ENCODE results near the gene FANCC. TPM values are rescaled to one million over a fixed set of nuclear protein-coding genes. Genes with fewer than 3 reads are reported as not detected.

FANCC gene
- total RNA-seq, 2 experiments from 2014 or later = 5.7 to 6.3 TPM

DNA sequence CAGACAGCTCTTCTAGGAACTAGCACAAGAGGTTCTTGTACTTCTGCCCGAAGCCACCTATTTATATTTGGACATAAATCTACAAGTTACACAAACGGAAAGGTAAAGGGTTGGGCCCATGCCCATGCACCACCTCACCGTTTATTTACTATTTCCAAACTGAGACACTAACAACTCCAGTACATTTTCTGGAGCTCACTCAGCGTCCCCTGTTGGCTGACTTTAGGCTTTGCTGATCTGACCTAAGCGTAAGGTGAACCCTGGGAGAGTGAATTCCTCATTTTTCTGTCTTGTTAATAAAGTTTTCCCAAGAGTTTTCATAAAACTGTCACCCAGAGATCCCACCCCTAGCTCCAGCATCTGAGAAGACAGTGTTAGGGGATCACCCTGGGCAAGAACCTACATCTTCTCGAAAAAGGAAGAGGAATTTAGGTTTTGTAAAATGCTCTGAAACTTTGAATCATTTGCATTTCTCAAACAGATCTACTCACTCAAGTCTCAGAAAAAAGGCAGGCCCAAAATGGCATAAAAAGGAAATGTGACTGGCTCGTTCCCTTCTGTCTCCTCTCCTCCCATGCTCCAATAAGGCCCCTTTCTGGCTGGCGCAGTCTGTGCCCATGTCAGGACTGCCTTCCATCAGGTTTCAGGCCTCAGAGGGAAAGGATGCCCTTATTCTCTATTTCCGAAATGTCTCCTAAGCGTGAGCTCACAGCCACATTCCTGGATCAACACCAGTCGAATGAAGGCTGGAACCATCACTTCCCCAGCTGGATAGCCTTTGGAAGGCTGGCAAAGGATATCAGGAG is 201.3 kb downstream of the FANCC start:
- no peaks in the 10 kb centered on the region for H3K27me3 ChIP-seq (ENCODE audit: control insufficient read depth in 1 of 2, insufficient read depth in 2 of 2, low read length in 2 of 2)
- intact Hi-C loops (cut with DNase I, micrococcal nuclease) = no loop called here
- no peaks in the 10 kb centered on the region for H3K9me3 ChIP-seq (ENCODE audit: control insufficient read depth in 1 of 2, insufficient read depth in 1 of 2, low read length in 2 of 2)
- DNase-seq (no peak), ATAC-seq (ENCODE audit: poor library complexity) (no peak)
- Mint-ChIP-seq H3K4me1 (ENCODE audit: low read depth) (no peaks in the 10 kb centered on the region), H3K4me3 (no peak overlapping the region), H3K27me3 (no peaks in the 10 kb centered on the region), H3K36me3 (ENCODE audit: low read depth) (peaks cover 4% of the 10 kb centered on the region), H3K9me3 (no peaks in the 10 kb centered on the region), H3K27ac (no peak overlapping the region)
- no peak overlapping the region for H3K27ac ChIP-seq (ENCODE audit: low read depth in 1 of 2, low read length in 2 of 2)
- CTCF ChIA-PET = interaction anchor here (1.1 kb wide), 1 partner anchor 347 kb away, joined by 3 read pairs; no protein-coding TSS in a partner anchor
- H3K36me3 ChIP-seq (ENCODE audit: insufficient read depth, low read length) = no peaks in the 10 kb centered on the region
- POLR2A ChIA-PET = no interaction called here
- H3K4me3 ChIP-seq (ENCODE audit: low read length) = no peak overlapping the region
- TF ChIP-seq, protein P1, sequence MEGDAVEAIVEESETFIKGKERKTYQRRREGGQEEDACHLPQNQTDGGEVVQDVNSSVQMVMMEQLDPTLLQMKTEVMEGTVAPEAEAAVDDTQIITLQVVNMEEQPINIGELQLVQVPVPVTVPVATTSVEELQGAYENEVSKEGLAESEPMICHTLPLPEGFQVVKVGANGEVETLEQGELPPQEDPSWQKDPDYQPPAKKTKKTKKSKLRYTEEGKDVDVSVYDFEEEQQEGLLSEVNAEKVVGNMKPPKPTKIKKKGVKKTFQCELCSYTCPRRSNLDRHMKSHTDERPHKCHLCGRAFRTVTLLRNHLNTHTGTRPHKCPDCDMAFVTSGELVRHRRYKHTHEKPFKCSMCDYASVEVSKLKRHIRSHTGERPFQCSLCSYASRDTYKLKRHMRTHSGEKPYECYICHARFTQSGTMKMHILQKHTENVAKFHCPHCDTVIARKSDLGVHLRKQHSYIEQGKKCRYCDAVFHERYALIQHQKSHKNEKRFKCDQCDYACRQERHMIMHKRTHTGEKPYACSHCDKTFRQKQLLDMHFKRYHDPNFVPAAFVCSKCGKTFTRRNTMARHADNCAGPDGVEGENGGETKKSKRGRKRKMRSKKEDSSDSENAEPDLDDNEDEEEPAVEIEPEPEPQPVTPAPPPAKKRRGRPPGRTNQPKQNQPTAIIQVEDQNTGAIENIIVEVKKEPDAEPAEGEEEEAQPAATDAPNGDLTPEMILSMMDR (IDR thresholded peaks at IDR 0.05) = no peak
- no peaks in the 10 kb centered on the region for H3K4me1 ChIP-seq (ENCODE audit: insufficient read depth, low read length)

DNA sequence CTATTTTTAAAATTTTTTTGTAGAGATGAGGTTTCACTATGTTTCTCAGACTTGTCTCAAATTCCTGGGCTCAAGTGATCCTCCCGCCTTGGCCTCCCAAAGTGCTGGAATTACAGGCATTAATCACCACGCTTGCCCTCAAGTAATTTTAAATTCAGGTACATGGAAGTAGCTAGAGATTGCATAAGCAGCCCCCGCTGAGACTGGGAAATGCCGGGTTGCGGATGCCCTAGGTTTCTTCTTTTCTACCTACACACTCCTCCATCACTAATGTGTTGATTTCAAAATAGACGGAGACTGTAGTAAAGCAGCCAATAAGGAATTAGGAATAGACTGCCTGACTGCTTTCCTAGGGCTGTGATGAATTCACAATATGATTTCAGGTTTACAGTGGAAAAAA is 202.4 kb downstream of the FANCC start:
- Mint-ChIP-seq H3K27ac (no peak overlapping the region), H3K9me3 (no peaks in the 10 kb centered on the region), H3K36me3 (ENCODE audit: low read depth) (peaks cover 4% of the 10 kb centered on the region), H3K4me1 (ENCODE audit: low read depth) (no peaks in the 10 kb centered on the region), H3K27me3 (no peaks in the 10 kb centered on the region), H3K4me3 (no peak overlapping the region)
- no peaks in the 10 kb centered on the region for H3K9me3 ChIP-seq (ENCODE audit: control insufficient read depth in 1 of 2, insufficient read depth in 1 of 2, low read length in 2 of 2)
- DNase-seq (no peak), ATAC-seq (ENCODE audit: poor library complexity) (no peak)
- no peaks in the 10 kb centered on the region for H3K36me3 ChIP-seq (ENCODE audit: insufficient read depth, low read length)
- intact Hi-C loops (cut with DNase I, micrococcal nuclease) = no loop called here
- no peak overlapping the region for H3K4me3 ChIP-seq (ENCODE audit: low read length)
- no peaks in the 10 kb centered on the region for H3K27me3 ChIP-seq (ENCODE audit: control insufficient read depth in 1 of 2, insufficient read depth in 2 of 2, low read length in 2 of 2)
- no peak overlapping the region for H3K27ac ChIP-seq (ENCODE audit: low read depth in 1 of 2, low read length in 2 of 2)
- H3K4me1 ChIP-seq (ENCODE audit: insufficient read depth, low read length) = no peaks in the 10 kb centered on the region
- TF ChIP-seq, protein P1 (IDR thresholded peaks at IDR 0.05) = no peak
- POLR2A ChIA-PET = no interaction called here
- CTCF ChIA-PET = no interaction called here

DNA sequence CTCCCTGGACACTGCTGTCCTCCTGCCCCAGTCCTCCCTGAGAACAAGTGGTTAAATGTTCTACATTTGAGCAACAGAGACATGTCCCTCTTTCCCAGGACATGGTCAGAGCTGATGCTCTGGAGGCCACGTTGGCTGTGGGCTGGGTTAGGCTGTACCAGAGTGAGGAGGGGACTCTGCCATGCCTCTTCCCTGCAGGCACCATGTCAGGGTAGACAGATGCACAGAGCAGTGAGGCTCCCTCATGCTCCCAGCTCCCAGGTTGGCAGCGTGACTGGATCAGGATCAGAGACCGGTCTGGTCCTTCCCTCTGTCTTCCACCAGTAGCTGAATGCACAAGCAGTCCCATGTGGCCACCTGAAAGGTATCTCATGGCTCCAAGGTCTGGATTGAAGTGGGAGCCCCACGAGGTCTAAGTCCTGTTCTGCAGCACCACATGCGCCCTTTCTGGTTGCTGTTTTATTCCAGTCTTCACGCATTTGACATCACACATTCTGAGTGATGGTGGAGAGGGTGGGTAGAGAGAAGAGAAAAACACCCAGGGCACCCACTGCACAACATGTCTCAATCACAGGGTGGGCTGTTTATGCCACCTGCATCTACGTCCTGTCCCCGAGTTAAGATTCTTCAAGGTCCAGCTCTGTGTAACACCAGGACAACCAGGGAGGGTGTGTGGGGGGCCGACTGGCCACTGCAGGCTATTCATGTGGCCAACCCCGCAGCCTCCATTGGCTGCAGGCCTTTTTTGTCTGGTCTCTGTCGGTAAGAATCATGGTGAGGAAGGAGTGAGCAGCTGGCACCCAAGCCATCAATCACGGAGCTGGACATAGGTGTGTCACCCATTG is 204.9 kb downstream of the FANCC start:
- intact Hi-C loops (cut with DNase I, micrococcal nuclease) = no loop called here
- ChIA-PET POLR2A (no interaction called here), CTCF (no interaction called here)
- Histone ChIP-seq H3K4me3 (ENCODE audit: low read length) (no peak overlapping the region), H3K36me3 (ENCODE audit: insufficient read depth, low read length) (no peaks in the 10 kb centered on the region), H3K27me3 (ENCODE audit: control insufficient read depth in 1 of 2, insufficient read depth in 2 of 2, low read length in 2 of 2) (no peaks in the 10 kb centered on the region), H3K4me1 (ENCODE audit: insufficient read depth, low read length) (no peaks in the 10 kb centered on the region), H3K27ac (ENCODE audit: low read depth in 1 of 2, low read length in 2 of 2) (no peak overlapping the region), H3K9me3 (ENCODE audit: control insufficient read depth in 1 of 2, insufficient read depth in 1 of 2, low read length in 2 of 2) (no peaks in the 10 kb centered on the region)
- Mint-ChIP-seq H3K9me3 (no peaks in the 10 kb centered on the region), H3K4me1 (ENCODE audit: low read depth) (no peaks in the 10 kb centered on the region), H3K27me3 (no peaks in the 10 kb centered on the region), H3K4me3 (no peak overlapping the region), H3K36me3 (ENCODE audit: low read depth) (peaks cover 10% of the 10 kb centered on the region), H3K27ac (no peak overlapping the region)
- DNase-seq = no peak
- ATAC-seq (ENCODE audit: poor library complexity) = no peak
- TF ChIP-seq, protein P1 (IDR thresholded peaks at IDR 0.05) = no peak
